PC-3 (cell line): Measurements from ENCODE around the gene NDUFB10.

ENCODE experiments used
- EZH2 ChIP-seq: fragments of 300-600 bp; sonication (generic); IDR thresholded peaks from one replicate; pipeline ENCODE4 v1.6.1; 2017; ENCODE audit warnings: antibody characterized with exemption, mild to moderate bottlenecking, low read length; ENCODE audit not compliant: unreplicated experiment
- EZH2phosphoT487 ChIP-seq: fragments of 300-600 bp; sonication (generic); IDR thresholded peaks from 2 replicates; pipeline ENCODE4 v1.6.1; 2018; ENCODE audit warnings: mild to moderate bottlenecking, antibody characterized with exemption, low read length, borderline replicate concordance
- TF ChIP-seq, protein P1 (sequence below): fragments of 300-600 bp; sonication (generic); conservative IDR thresholded peaks from 2 replicates; pipeline ENCODE4 v1.5.1; 2017; ENCODE audit warnings: antibody characterized with exemption, low read depth, mild to moderate bottlenecking, low read length

DNA sequence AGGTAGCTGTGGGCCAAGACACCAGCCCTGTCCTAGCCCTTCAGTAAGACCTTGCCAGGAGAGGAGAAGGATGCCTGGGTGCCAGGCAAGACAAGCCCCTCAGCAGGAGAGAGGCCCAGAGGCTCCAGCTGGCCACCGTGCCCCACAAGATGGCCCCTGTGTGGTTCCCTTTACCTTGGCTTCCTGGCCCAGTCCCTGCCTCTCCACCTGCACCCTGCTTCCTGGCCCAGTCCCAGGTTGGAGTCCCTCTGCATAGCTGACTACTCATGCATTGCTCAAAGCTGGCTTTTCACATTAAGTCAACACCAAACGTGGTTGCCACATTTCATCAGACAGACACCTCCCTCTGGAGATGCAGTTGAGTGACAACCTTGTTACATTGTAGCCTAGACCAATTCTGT lies 34.4 kb downstream of the NDUFB10 start:
- TF ChIP-seq EZH2 (no peak), EZH2phosphoT487 (no peak)
- TF ChIP-seq, protein P1, sequence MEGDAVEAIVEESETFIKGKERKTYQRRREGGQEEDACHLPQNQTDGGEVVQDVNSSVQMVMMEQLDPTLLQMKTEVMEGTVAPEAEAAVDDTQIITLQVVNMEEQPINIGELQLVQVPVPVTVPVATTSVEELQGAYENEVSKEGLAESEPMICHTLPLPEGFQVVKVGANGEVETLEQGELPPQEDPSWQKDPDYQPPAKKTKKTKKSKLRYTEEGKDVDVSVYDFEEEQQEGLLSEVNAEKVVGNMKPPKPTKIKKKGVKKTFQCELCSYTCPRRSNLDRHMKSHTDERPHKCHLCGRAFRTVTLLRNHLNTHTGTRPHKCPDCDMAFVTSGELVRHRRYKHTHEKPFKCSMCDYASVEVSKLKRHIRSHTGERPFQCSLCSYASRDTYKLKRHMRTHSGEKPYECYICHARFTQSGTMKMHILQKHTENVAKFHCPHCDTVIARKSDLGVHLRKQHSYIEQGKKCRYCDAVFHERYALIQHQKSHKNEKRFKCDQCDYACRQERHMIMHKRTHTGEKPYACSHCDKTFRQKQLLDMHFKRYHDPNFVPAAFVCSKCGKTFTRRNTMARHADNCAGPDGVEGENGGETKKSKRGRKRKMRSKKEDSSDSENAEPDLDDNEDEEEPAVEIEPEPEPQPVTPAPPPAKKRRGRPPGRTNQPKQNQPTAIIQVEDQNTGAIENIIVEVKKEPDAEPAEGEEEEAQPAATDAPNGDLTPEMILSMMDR = no peak
